A673 (cell line): Measurements from ENCODE around the gene ERI3. TPM values are rescaled to one million over a fixed set of nuclear protein-coding genes. Genes with fewer than 3 reads are reported as not detected.

Source experiments
- BruUV-seq: library from RNA; stranded (reverse); fragments of 400-500 nt; replicated peaks from 2 replicates; lab custom pipeline; 2021; lab: Mats Ljungman, UMichigan
- CTCF ChIA-PET: fragments of 300-600 bp; sonication (Branson Sonifier 250); formaldehyde crosslinking; loops from one replicate; lab custom pipeline; 2022; ENCODE audit warnings: antibody characterized with exemption; lab: Charles Lee
- POLR2A ChIA-PET: fragments of 300-600 bp; sonication (Branson Sonifier 250); formaldehyde crosslinking; loops from one replicate; lab custom pipeline; 2022; ENCODE audit warnings: antibody characterized with exemption; ENCODE audit not compliant: low non-redundant PET; lab: Charles Lee
- DNase-seq: peaks from one replicate; pipeline ENCODE4 v3.0.0-alpha.2; 2015; ENCODE audit warnings: low spot score
- H3K27ac ChIP-seq: fragments of 200-600 bp; sonication (generic); 2 replicates; pipeline ENCODE4 v1.5.1; 2016; ENCODE audit warnings: mixed run types, low read depth, mild to moderate bottlenecking, mixed read lengths, antibody characterized with exemption, low read length; ENCODE audit not compliant: poor library complexity, severe bottlenecking
- H3K27me3 ChIP-seq: fragments of 200-600 bp; sonication (generic); replicated peaks from 2 replicates; pipeline ENCODE4 v1.6.1; 2017; ENCODE audit warnings: mixed run types, low read depth, mild to moderate bottlenecking, mixed read lengths, antibody characterized with exemption, low read length; ENCODE audit not compliant: insufficient read depth, poor library complexity
- H3K36me3 ChIP-seq: fragments of 200-600 bp; sonication (generic); 2 replicates; pipeline ENCODE4 v1.6.1; 2016; ENCODE audit warnings: mixed run types, mild to moderate bottlenecking, mixed read lengths, antibody characterized with exemption, low read length; ENCODE audit not compliant: insufficient read depth, poor library complexity, severe bottlenecking
- H3K4me1 ChIP-seq: fragments of 200-600 bp; sonication (generic); 2 replicates; pipeline ENCODE4 v1.6.1; 2017; ENCODE audit warnings: mixed run types, mild to moderate bottlenecking, mixed read lengths, antibody characterized with exemption, low read length; ENCODE audit not compliant: insufficient read depth, poor library complexity, severe bottlenecking
- H3K4me3 ChIP-seq: fragments of 200-600 bp; sonication (generic); 2 replicates; pipeline ENCODE4 v1.5.1; 2016; ENCODE audit warnings: low read depth, mixed run types, mild to moderate bottlenecking, mixed read lengths, low read length; ENCODE audit not compliant: poor library complexity, severe bottlenecking
- H3K9me3 ChIP-seq: fragments of 200-600 bp; sonication (generic); 2 replicates; pipeline ENCODE4 v1.6.1; 2016; ENCODE audit warnings: mixed run types, low read depth, mild to moderate bottlenecking, mixed read lengths, antibody characterized with exemption, low read length; ENCODE audit not compliant: poor library complexity, severe bottlenecking
- EZH2 ChIP-seq: fragments of 200-600 bp; sonication (generic); IDR thresholded peaks from 2 replicates; pipeline ENCODE4 v1.6.1; 2017; ENCODE audit warnings: borderline replicate concordance, low read depth, mild to moderate bottlenecking, mixed read lengths, antibody characterized with exemption, low read length; ENCODE audit not compliant: poor library complexity, severe bottlenecking
- intact Hi-C: fragments of 100-400 bp; cut with micrococcal nuclease; formaldehyde crosslinking; loops from one replicate; pipeline ENCODE4 v1.10.0; 2022; ENCODE audit not compliant: unreplicated experiment
- total RNA-seq: library from RNA; stranded (reverse); gene quantifications from 2 replicates; pipeline ENCODE4 v1.2.3, GENCODE V29; 2021
- TF ChIP-seq, protein P1 (sequence below): fragments of 300-800, 200-600 bp; sonication (generic); conservative IDR thresholded peaks from 2 replicates; pipeline ENCODE4 v1.5.1; 2017; ENCODE audit warnings: low read depth, mild to moderate bottlenecking, antibody characterized with exemption, low read length, moderate library complexity, mixed read lengths

The ERI3 gene
- total RNA-seq, 1 experiment from 2014 or later: 97.9 TPM

DNA sequence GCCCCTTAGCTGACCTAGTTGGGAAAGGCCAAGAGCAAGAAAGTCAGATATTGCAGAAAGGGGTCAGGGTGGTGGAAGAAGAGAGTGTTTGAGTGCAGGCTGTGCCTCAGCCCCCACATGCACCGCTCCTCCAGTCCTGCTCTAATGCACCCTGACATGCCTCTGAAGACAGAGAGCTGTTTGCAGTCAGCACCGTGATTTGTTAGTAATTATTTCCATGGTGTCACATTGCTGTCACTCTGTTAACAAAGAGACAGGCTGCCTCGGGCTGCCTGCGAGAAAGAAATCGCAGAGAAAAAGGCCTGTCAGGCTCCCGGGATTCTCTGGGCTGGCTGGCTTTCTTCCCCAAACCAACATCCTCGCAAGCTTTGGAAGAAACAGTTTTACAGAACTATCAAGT is 58.3 kb downstream of the ERI3 start:
- Histone ChIP-seq H3K4me1 (no peaks in the 10 kb centered on the region), H3K27me3 (no peaks in the 10 kb centered on the region), H3K27ac (no peak overlapping the region), H3K4me3 (no peak overlapping the region), H3K9me3 (no peaks in the 10 kb centered on the region), H3K36me3 (peaks cover 15% of the 10 kb centered on the region)
- no TSS peak for BruUV-seq
- CTCF ChIA-PET: no interaction called here
- POLR2A ChIA-PET: interaction anchor here (0.6 kb wide), 1 partner anchor 24 kb away, joined by 5 read pairs; no protein-coding TSS in a partner anchor
- DNase-seq: no peak
- intact Hi-C loops: no loop called here
- no peak for TF ChIP-seq EZH2

- intact Hi-C loops: no loop called here
- no peak overlapping the region for H3K4me3 ChIP-seq
- no peaks in the 10 kb centered on the region for H3K27me3 ChIP-seq
- BruUV-seq: no TSS peak
- no peak for TF ChIP-seq EZH2
- TF ChIP-seq, protein P1, sequence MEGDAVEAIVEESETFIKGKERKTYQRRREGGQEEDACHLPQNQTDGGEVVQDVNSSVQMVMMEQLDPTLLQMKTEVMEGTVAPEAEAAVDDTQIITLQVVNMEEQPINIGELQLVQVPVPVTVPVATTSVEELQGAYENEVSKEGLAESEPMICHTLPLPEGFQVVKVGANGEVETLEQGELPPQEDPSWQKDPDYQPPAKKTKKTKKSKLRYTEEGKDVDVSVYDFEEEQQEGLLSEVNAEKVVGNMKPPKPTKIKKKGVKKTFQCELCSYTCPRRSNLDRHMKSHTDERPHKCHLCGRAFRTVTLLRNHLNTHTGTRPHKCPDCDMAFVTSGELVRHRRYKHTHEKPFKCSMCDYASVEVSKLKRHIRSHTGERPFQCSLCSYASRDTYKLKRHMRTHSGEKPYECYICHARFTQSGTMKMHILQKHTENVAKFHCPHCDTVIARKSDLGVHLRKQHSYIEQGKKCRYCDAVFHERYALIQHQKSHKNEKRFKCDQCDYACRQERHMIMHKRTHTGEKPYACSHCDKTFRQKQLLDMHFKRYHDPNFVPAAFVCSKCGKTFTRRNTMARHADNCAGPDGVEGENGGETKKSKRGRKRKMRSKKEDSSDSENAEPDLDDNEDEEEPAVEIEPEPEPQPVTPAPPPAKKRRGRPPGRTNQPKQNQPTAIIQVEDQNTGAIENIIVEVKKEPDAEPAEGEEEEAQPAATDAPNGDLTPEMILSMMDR: no peak
- CTCF ChIA-PET: no interaction called here
- POLR2A ChIA-PET: no interaction called here
- DNase-seq: no peak
- H3K4me1 ChIP-seq: no peaks in the 10 kb centered on the region
- no peaks in the 10 kb centered on the region for H3K9me3 ChIP-seq
- H3K27ac ChIP-seq: no peak overlapping the region
- H3K36me3 ChIP-seq: peaks cover 15% of the 10 kb centered on the region
Measured at GRCh38 chr1:44296086-44296485, 59.0 kb downstream of the ERI3 start.

- H3K36me3 ChIP-seq: peaks cover 15% of the 10 kb centered on the region
- ChIA-PET CTCF (no interaction called here), POLR2A (no interaction called here)
- intact Hi-C loops: no loop called here
- no TSS peak for BruUV-seq
- H3K4me1 ChIP-seq: no peaks in the 10 kb centered on the region
- no peaks in the 10 kb centered on the region for H3K27me3 ChIP-seq
- H3K4me3 ChIP-seq: no peak overlapping the region
- no peak for DNase-seq
- no peak overlapping the region for H3K27ac ChIP-seq
- TF ChIP-seq, protein P1: no peak
- no peak for TF ChIP-seq EZH2
- H3K9me3 ChIP-seq: no peaks in the 10 kb centered on the region
Measured at GRCh38 chr1:44294588-44295007, 60.5 kb downstream of the ERI3 start.

DNA sequence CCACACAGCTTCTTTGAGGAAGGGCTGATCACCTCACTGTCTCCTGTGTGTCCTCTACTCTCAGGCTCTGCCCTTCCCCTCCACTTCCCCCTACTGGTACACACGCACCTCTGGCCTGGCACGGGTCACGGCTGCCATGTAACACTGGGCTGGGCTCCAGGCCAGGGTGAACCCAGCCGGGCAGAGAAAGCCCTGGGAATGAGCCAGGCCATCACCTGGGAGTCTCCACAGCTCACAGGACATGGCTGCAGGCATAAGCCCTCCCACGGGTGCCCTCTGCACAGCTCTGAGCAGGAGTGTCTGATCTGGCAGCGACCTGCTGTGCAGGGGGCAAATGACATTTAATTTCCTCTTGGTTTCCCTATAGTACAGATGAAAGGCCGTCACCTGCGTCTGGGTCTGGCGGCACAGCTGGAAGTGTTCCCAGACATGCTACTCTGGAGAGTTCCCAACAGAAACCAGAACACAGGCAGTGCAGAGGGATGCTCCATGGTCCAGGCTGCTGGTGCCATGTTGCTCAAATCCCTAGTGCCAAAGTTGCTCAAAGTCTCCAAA is 61.2 kb downstream of the ERI3 start:
- H3K27ac ChIP-seq: no peak overlapping the region
- H3K27me3 ChIP-seq: no peaks in the 10 kb centered on the region
- H3K9me3 ChIP-seq: no peaks in the 10 kb centered on the region
- no peaks in the 10 kb centered on the region for H3K4me1 ChIP-seq
- H3K4me3 ChIP-seq: no peak overlapping the region
- DNase-seq: no peak
- intact Hi-C loops: no loop called here
- TF ChIP-seq, protein P1: no peak
- TF ChIP-seq EZH2: no peak
- no TSS peak for BruUV-seq
- POLR2A ChIA-PET: no interaction called here
- H3K36me3 ChIP-seq: peaks cover 15% of the 10 kb centered on the region
- CTCF ChIA-PET: interaction anchor here (0.6 kb wide), 1 partner anchor 58 kb away, joined by 3 read pairs; no protein-coding TSS in a partner anchor
